ENCODE data around the gene SNAPC4.

SNAPC4 gene

DNA sequence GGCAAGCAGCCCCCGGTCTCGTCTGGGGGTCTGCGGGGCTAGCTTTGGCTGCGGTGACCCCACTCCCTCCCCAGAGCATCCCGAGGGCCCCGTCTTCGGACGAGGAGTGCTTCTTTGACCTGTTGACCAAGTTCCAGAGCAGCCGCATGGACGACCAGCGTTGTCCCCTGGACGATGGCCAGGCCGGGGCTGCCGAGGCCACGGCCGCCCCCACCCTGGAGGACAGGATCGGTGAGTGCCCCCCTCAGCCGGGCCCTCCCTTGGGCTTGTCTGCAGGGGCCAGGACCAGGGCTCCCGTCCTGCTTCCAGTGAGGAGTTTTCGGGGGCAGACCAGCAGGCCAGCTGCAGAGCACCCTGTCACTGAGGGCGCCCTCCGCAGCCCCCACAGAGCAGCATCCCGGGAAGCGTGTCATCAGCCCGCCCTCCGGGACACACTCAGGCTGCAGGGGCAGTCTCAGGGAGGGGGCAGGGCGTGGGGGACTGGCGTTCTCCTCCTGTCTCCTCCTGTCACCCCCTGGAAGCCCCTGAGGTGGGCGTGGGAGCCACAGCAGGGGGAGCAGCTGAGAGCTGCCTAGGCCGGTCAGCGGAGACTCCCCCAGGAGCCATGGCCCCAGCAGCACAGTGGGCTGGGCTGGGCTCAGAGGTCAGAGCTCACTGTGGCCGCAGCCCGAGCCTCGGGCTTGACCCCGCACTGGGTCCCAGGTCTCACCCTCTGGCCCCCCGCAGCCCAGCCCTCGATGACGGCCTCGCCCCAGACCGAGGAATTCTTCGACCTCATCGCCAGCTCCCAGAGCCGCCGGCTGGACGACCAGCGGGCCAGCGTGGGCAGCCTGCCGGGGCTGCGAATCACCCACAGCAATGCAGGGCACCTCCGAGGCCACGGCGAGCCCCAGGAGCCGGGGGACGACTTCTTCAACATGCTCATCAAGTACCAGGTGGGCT is 44.1 kb downstream of the SNAPC4 start:
- Histone ChIP-seq H3K9me3 (ENCODE audit: severe bottlenecking) (no peaks in the 10 kb centered on the region), H3K27me3 (ENCODE audit: insufficient read depth, poor library complexity, severe bottlenecking) (no peaks in the 10 kb centered on the region), H3K36me3 (ENCODE audit: low read depth) (no peaks in the 10 kb centered on the region), H3K4me1 (ENCODE audit: insufficient read depth, poor library complexity, severe bottlenecking) (no peaks in the 10 kb centered on the region), H3K4me3 (ENCODE audit: severe bottlenecking) (no peak overlapping the region), H3K27ac (ENCODE audit: poor library complexity, severe bottlenecking) (no peak overlapping the region)
- DNase-seq (ENCODE audit: low spot score) (no peak), ATAC-seq (ENCODE audit: low read depth) (no peak)
- TF ChIP-seq CTCF (IDR thresholded peaks at IDR 0.05; ENCODE audit: poor library complexity, severe bottlenecking): no peak

DNA sequence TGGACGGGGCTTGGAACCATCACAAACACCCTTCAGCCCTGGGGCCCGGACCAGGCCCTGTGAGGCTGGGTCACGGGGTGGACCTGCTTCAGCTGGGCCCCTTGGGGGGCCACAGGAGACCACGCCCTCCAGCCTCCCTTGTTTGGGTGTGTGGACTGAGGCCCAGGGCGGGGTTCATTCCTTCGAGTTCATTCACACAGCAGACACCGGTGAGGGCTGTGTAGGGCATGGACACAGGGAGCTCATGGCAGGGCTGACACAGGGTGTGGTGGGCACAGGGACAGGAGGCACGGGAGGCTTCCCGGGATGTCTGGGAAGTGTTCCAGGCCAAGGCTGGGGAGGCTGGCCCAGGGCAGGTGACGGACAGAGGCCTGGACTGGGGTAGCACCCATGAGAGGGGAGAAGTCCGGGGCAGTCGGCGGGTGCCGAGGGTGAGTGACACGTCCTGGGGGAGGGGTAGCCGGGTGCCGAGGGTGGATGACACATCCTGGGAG is 45.3 kb downstream of the SNAPC4 start:
- DNase-seq (ENCODE audit: low spot score): no peak

GRCh38 chr9:136353757-136354488 is 46.0 kb downstream of the SNAPC4 start:
- H3K27ac ChIP-seq (ENCODE audit: poor library complexity, severe bottlenecking): no peak overlapping the region
- DNase-seq (ENCODE audit: low spot score): no peak
- no peaks in the 10 kb centered on the region for H3K27me3 ChIP-seq (ENCODE audit: insufficient read depth, poor library complexity, severe bottlenecking)
- H3K36me3 ChIP-seq (ENCODE audit: low read depth): no peaks in the 10 kb centered on the region
- H3K4me1 ChIP-seq (ENCODE audit: insufficient read depth, poor library complexity, severe bottlenecking): no peaks in the 10 kb centered on the region
- no peak for TF ChIP-seq CTCF (IDR thresholded peaks at IDR 0.05; ENCODE audit: poor library complexity, severe bottlenecking)
- no peaks in the 10 kb centered on the region for H3K9me3 ChIP-seq (ENCODE audit: severe bottlenecking)
- H3K4me3 ChIP-seq (ENCODE audit: severe bottlenecking): no peak overlapping the region
- no peak for ATAC-seq (ENCODE audit: low read depth)

More for the DNA sequence above, 45.3 kb downstream of the SNAPC4 start:
- Histone ChIP-seq H3K4me1 (ENCODE audit: insufficient read depth, poor library complexity, severe bottlenecking) (no peaks in the 10 kb centered on the region), H3K9me3 (ENCODE audit: severe bottlenecking) (no peaks in the 10 kb centered on the region), H3K4me3 (ENCODE audit: severe bottlenecking) (no peak overlapping the region), H3K27ac (ENCODE audit: poor library complexity, severe bottlenecking) (no peak overlapping the region), H3K36me3 (ENCODE audit: low read depth) (no peaks in the 10 kb centered on the region), H3K27me3 (ENCODE audit: insufficient read depth, poor library complexity, severe bottlenecking) (no peaks in the 10 kb centered on the region)
- no peak for TF ChIP-seq CTCF (IDR thresholded peaks at IDR 0.05; ENCODE audit: poor library complexity, severe bottlenecking)
- ATAC-seq (ENCODE audit: low read depth): peak; percentile 35

DNA sequence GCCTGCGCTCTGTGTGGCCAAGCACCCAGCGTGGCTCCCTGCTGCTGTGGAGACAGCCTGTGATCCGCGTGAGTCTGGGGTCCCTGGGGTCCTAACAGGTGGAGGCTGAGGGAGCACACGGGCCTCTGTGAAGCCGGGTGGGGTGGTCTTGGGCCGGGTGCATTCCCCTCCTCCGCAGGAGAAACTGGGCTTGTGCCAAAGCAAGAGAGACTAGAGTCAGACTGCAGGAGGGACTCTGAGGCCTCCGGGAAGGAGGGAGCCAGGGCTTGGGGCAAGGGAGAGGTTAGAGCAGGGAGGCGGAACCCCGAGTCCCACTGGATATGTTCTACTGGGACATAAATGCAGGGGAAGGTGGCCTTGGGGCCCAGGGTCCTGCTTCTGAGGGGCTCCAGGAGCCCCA is 46.9 kb downstream of the SNAPC4 start:
- H3K9me3 ChIP-seq (ENCODE audit: severe bottlenecking): no peaks in the 10 kb centered on the region
- H3K27me3 ChIP-seq (ENCODE audit: insufficient read depth, poor library complexity, severe bottlenecking): no peaks in the 10 kb centered on the region
- H3K27ac ChIP-seq (ENCODE audit: poor library complexity, severe bottlenecking): no peak overlapping the region
- H3K4me3 ChIP-seq (ENCODE audit: severe bottlenecking): no peak overlapping the region
- H3K36me3 ChIP-seq (ENCODE audit: low read depth): no peaks in the 10 kb centered on the region
- H3K4me1 ChIP-seq (ENCODE audit: insufficient read depth, poor library complexity, severe bottlenecking): no peaks in the 10 kb centered on the region
- ATAC-seq (ENCODE audit: low read depth) (no peak), DNase-seq (ENCODE audit: low spot score) (no peak)
- TF ChIP-seq CTCF (IDR thresholded peaks at IDR 0.05; ENCODE audit: poor library complexity, severe bottlenecking): no peak

All from RWPE2 (cell line).